GM18508 (cell line): ENCODE data around the gene PLA2G15.
A peak's percentile ranks its signal among the peaks of the same experiment; 100 is the strongest.
"Not testable (repeated sequence)": the region's sequence is repeated elsewhere in the genome, so short reads cannot be mapped to it uniquely, and the experiment has no call there.

ENCODE experiments used
- ATAC-seq: cut with Tn5 transposase; IDR thresholded peaks from one replicate; pipeline ENCODE4 v1.9.1; 2021; ENCODE audit warnings: moderate number of reproducible peaks; ENCODE audit not compliant: insufficient read depth, unreplicated experiment

The PLA2G15 gene

DNA sequence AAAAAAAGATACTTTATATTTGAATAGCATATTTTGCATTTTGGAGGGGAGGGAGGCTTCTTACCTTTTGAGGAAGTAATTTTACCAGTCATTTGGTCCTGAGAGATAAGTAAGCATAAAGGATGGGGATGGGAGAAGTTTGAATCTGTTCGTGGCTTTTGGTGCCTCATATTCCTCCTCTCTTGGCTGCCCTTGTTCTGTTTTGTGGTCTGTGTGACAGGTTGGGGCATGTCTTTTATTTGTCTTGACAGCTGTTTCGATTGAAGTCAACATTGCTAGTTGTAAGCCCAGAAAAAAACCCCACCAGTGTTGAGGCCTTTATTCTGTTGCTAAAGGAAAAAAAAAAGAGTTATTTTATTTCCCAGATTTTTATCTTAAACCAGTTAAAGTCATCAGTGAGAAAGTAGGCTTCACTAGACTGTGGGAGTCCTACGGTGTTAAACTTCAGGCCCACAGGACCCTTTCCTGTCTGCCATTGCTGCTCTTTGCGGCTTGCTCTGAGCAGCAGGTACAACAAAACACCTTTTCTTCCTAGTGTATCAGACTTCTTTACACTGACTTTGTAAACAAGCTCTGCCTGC, 30.5 kb downstream of the PLA2G15 start:
- no peak for ATAC-seq

DNA sequence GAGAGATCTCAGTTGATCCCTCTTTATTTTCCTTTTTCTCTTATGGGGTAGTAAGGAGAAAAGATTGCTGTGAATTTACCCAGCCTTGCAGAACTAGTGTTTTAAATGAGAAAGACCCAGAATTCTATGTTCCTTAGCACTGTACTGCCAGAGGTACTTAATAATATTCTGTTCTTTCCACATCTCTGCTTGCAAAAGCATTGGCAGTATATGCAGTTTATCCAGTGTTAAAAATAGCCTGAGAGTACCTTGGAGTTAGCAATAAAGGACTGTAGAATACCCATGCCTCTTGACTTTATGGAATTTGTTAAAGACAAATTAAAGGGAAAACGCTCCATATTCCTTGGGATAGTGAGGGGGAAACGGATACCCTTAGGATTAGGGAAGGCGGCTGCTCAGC, 31.1 kb downstream of the PLA2G15 start:
- no peak for ATAC-seq

DNA sequence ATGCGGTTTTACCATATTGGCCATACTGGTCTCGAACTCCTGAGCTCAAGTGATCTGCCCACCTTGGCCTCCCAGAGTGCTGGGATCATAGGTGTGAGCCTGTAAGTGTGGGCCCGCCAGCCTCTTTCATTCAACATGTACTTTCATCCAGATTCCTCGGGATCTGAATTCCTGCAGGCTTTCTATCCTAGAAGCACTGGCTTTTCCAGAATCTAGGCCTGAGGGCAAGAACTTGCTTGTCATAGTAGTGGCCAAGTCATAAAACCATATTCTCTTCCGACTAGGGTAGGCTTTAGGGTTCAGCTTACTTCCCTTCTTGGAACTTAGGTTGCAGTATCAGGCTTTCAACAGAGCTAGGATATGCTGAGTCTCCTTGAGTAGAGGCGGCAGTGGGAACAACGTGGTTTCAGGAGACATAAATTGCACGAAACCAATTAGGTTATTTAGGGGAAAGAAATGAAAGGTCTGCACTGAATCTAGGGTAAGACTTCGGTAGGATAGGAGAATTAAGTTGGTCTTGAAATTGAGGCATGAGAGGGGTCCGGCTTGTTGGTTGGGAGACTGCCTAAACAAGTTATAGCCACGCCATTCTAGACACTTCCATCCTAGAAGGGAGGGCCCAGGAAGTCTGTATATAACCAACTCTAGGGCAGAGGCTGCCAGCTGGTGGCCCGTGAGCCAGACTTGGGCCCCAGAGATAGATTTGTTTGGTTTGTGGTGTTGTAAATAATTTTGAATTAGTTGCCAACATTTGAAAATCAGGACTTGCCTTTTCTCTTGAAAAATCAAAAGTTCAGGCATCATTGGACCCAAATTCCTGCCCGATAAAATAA, 34.8 kb downstream of the PLA2G15 start:
- no peak for ATAC-seq

DNA sequence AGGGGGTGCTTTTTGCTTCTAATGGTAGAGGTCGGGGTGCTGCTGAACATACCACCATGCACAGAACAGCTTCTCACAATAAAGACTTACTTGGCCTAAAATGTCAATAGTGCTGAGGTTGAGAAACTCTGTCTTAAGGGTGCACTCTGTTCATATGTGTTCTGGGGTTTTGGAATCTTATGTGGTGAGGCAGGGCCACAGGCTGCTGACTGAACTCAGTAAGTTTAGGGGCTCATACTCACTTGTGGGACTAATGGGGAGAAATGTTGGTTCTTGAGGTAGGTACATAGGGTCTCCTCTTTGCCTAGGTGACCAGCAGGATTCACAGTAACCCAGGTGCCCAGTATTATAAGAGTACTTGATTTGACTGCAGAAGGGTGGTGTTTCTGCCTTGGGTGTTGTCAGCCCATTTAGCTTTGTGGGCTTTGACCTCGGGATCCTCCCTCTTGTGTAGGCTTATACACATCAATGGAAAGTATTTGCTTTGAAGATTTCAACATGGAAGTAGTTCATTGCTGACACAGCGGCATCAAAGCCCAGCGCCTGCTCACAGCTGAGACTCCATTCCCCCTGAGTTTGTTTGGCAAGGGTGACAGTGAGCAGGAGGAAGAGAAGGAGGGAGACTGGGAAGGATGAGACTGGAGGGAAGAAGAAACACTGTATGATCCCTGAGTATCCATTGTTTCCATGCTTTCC, 36.3 kb downstream of the PLA2G15 start:
- ATAC-seq: no peak

DNA sequence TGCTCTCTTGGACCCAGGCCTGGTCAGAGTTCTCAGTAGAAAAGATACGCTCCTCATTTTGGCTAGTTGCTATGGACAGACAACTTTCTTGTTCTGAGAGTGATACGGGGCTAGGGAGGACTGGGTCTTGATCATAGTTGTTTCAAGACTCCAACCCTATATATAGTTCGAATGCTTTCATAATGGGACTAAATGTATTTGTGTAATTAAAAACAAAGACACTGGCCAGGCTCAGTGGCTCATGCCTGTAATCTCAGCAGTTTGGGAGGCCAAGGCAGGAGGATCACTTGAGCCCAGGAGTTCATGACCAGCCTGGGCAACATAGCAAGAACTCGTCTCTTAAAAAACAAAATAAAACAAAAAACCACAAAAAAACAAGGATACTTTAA, 36.9 kb downstream of the PLA2G15 start:
- no peak for ATAC-seq

DNA sequence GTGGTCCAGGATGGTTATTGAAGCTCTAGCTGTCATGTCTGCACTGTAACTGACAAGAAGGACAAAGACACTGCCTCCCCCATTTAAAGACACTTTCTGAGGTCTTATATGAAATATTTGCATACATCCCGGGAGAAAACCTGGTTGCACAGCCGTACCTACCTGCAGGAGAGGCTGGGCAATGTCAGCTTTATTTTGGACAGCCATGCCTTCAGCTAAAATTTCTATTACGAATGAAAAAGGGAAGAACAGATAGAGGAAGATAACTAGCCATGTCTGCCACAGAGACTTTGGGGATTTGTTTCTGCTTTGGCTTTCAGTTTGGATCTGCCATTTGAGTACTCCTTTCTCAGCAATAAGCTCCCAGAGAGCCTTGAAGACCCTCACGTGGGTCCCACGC, 38.2 kb downstream of the PLA2G15 start:
- ATAC-seq: no peak

DNA sequence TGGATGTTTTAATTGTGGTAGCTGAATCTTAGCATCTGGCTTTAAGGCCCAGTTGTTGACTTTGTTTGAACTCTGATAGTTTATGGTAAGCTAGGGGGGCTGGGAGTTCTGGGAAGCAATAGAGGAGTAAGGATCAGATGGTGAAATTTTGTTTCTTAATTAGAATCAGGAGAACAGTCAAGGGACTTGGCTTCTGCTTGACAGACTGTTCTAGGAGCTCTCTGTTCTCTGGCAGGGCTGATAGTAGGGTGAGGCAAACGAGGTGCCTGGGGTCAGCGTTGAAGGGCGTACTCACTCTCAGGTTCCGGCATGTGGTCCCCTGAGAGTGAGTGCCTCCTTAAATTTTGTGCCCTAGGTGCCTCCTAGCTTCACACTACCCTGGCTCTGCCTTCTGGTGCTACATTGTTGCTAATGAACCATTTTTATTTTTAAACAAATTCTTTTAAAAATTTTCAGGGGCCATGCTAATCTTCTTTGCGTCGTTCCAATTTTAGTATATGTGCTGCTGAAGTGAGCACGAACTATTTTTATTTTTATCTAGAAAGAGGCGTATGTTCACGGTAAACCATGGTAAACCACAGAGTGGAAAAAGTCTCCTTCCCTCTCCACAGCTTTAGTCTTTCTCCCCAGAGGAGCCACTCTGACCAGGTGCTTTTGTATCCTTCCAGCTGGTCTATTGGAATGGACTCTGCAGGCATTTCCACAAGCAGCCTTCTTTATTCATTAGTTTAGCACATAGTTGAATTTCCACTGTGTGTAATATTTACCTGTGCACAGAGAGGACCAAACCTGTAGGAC, 38.8 kb downstream of the PLA2G15 start:
- ATAC-seq: no peak

DNA sequence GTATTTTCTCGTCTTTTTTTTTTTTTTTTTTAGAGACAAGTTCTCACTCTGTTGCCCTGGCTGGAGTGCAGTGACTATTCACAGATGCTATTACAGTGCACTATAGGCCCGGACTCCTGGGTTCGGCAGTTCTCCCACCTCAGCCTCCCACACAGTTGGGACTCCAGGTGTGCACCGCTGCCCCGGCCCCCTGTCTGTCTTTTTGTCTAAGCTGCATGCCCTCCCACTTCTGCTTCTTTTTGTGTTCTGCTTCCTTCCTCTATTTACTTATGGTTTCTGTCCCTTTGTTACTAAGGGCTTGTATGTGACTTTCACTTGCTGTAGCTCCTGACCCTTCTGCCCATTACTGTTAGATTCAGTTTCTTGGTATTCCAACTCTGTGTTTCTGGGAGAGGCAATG, 39.7 kb downstream of the PLA2G15 start:
- ATAC-seq: no peak

DNA sequence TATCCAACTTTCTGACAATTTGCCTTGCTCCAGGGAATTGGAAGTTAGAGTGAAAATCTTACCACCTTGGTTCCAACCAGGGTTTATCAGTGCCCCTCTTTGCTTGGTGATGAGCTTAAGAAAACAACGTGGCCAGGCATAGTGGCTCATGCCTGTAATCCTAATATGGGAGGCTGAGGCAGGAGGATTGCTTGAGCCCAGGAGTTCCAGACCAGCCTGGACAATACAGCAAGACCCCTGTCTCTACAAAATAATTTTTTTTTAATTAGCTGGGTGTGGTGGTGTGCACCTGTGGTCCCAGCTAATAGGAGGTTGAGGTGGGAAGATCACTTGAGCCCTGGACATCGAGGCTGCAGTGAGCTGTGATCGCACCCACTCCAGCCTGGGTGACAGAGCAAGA, 40.5 kb downstream of the PLA2G15 start:
- ATAC-seq: no peak

DNA sequence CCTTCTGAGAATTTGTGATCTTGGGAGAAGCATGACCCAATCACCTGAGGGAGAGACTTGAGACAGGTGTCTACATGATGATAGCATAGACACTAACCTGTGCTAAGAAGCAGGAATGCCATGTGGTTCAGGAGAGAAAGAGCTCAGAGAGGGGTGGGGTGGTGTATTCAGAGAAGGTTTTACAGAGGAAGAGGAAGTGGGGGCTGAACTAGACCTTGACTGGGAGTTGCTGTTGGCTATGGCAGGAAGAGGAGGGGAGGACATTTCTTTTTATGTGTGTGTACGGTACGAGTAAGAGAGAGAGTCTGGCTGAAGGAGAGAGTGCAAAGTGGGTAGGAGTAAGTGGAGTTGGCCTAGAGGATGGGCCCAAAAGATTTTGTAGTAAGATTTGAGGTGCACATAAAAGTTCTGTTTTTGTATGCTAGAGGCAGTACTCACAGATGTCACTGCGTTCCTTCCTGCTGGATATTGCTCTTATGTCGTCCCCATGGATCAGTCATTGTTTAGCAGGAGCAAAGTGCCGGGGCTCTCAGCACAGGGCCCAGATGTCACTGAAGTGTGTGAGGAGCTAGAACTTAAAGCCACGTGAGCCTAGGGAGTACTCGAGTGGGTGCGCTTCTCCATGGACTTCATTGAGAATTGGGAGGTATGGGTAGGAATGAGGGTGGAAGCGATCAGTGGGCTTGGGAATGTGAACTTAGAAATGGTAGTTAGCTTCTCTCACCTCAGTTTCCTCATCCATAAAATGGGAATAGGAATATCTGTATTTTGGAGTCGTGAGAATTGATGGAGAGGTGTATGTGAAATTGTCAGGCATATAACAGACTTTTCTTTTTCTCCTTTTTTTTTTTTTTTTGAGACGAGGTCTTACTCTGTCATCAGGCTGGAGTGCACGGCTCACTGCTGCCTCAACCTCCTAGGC, 41.2 kb downstream of the PLA2G15 start:
- no peak for ATAC-seq

DNA sequence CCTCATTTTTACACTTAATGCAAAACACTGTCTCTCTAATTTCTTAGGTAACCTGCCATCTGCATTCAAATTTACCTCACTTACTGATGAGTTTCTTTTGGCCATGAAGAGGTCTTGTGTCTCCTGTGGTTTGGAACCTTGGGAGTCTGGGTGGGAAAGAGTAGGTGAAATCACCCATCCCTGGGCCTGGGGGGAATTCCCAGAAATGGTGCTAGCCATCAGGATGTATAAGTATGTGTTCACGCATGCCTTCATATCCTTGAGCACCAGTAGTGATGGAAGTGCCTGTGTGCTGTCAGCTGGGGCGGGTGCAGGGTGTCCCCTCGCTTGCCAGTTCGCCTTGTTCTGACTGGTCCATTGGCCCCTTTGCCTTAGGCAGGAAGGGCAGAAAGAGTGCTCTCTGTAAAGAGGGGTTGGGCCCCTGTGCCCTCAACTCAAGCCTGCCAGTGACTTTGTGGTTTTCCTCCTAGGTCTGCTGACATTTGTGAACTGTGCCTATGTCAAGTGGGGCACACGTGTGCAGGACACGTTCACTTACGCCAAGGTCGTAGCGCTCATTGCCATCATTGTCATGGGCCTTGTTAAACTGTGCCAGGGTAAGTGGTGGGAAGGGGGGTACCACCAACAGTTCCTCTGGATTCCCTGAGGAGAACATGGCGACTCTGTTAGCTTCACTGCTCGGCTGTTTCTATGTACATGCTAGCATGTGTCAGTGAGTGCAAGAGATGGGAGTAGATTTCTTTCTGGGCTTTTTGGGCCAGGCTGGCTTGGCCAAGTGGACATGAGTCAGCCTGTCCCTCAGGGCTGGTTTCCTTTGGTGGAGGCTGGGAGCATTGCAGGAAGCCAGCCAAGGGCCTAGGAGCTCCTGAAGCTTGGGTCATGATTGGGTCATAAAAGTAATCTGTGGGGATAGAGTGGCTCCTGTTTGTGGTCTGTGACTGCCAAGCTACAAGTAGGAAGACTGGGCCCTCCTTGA, 42.4 kb downstream of the PLA2G15 start:
- ATAC-seq: no peak

DNA sequence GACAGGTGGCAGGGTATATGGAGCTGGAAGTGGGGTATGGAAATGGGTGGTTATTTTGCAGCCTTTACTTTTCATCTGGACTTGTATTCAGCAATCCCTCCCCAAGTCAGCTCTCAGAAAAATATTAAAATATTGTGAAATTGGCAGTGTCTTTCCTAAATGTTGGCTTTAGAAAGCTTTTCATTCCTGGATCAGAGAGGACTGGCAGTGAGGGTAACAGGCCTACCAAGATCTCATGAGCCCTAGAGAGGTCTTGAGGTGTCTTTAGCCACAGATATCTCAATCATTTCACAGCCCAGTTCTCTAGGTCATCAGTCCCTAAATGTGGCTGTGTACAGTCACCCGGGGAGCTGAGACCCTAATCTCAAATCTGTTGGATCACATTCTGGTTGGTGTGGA, 43.1 kb downstream of the PLA2G15 start:
- no peak for ATAC-seq

DNA sequence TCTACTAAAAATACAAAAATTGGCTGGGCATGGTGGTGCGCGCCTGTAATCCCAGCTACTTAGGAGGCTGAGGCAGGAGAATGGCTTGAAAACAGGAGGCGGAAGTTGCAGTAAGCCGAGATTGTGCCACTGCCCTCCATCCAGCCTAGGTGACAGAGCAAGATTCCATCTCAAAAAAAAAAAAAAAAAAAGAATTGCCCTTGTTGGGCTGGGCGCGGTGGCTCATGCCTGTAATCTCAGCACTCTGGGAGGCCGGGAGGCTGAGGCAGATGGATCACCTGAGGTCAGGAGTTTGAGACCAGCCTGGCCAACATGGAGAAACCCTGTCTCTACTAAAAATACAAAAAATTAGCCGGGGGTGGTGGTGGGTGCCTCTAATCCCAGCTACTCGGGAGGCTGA, 43.6 kb downstream of the PLA2G15 start:
- ATAC-seq: not testable (repeated sequence)

DNA sequence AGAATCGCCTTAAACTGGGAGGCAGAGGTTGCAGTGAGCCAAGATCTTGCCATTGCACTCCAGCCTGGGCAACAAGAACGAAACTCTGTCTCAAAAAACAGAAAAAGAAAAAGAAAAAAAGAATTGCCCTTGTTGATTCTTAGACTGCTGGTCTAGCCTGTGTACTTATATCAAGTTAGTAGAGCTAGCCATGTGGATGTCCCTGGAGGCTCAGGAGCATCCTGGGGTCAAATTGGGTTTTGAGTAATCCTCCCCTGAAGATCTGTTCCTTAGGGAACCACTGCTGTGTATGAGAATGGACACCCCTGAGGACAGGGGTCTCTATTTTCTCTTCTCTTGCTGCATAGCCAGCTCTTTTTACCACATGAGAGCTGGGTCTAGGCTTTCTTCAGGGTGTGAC, 44.0 kb downstream of the PLA2G15 start:
- no peak for ATAC-seq

DNA sequence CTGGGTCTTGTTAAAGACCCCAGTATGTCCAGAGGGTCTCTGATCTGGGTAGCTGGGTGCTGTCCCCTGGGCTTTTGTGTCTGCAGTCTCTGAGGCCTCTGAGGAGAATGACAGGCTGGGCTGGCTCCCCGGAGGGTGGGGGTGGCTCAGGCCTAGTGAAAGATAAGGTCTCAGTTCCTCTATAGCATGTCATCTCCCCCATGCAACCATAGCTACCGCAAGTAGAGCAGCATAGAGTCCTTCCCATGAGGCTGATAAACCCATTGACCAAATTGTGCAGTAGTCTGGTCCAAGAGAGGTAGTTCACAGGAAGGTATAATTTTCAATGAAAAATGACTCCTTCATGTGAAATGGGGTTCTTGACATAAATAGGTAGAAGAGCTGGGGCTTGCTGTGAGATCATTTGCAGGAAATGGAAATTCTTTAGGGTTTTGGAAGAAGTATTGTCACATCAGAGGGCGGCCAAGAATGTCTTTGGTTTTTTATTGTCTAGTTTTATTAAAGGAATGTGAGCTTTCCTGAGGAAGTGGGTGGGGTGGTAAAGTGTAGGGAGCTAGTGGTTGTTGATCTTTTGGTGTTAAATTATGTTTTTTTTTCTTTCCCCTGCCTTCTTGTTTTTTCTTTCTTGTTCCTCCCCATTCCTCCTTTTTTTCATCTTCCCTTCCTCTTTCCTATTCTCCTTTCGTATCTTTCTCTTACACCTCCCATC, 44.6 kb downstream of the PLA2G15 start:
- peak; percentile 64 for ATAC-seq

DNA sequence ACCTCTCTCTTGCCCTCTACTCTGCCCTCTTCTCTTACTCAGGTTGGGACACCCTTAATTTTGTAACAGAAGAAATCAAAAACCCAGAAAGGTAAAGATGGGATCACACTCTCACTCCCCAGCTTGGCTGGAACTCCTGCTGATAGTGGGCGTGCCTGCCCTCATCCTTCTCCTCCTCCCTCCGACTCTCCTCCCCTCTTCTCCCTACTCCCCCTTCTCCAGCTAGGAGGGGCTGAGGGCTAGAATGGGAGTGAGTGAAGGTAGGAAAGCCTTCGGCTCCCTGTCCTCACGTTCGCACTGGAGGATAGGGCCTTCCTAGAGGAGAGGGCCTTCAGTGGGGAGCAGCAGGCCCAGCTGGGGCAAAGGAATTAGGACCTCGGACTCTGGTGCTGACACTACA, 45.3 kb downstream of the PLA2G15 start:
- ATAC-seq: no peak

DNA sequence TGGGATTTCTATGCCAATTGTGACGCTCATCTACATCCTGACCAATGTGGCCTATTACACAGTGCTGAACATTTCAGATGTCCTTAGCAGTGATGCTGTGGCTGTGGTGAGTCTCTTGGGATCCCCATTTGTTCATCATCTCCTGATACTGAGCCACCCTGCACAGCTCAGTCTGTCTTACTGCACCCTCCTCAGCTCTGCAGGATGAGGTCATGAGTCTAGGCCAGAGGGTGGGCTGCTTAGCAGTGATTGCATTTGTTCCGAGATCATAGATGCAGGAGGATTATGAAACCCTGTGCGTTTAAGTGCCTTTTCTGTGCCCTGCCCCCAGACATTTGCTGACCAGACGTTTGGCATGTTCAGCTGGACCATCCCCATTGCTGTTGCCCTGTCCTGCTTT, 46.1 kb downstream of the PLA2G15 start:
- ATAC-seq: no peak

DNA sequence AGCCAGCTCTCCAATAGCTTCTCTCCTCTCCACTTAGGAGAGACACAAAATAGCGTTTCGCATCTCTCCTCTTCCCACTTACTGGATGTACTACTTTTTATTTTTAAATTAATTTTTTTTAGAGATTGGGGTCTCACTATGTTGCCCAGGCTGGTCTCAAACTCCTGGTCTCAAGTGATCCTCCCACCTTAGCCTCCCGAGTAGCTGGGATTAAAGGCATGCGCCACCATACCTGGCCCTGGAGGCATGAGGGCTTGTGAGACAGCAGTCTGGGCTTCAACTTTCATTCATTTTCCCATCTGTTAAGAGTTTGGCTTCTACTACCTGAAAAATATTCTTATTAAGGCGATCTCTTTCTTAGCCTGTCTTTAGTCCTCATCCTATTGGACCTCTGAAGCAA, 47.3 kb downstream of the PLA2G15 start:
- ATAC-seq: no peak
